A673 (cell line): ENCODE data around the gene IDH2. TPM values are rescaled to one million over a fixed set of nuclear protein-coding genes. Genes with fewer than 3 reads are reported as not detected.
"Not testable (repeated sequence)": the region's sequence is repeated elsewhere in the genome, so short reads cannot be mapped to it uniquely, and the experiment has no call there.

Experiments used
- BruUV-seq: library from RNA; stranded (reverse); fragments of 400-500 nt; replicated peaks from 2 replicates; lab custom pipeline; 2021; lab: Mats Ljungman, UMichigan
- CTCF ChIA-PET: fragments of 300-600 bp; sonication (Branson Sonifier 250); formaldehyde crosslinking; loops from one replicate; lab custom pipeline; 2022; ENCODE audit warnings: antibody characterized with exemption; lab: Charles Lee
- POLR2A ChIA-PET: fragments of 300-600 bp; sonication (Branson Sonifier 250); formaldehyde crosslinking; loops from one replicate; lab custom pipeline; 2022; ENCODE audit warnings: antibody characterized with exemption; ENCODE audit not compliant: low non-redundant PET; lab: Charles Lee
- DNase-seq: peaks from one replicate; pipeline ENCODE4 v3.0.0-alpha.2; 2015; ENCODE audit warnings: low spot score
- H3K27ac ChIP-seq: fragments of 200-600 bp; sonication (generic); 2 replicates; pipeline ENCODE4 v1.5.1; 2016; ENCODE audit warnings: mixed run types, low read depth, mild to moderate bottlenecking, mixed read lengths, antibody characterized with exemption, low read length; ENCODE audit not compliant: poor library complexity, severe bottlenecking
- H3K27me3 ChIP-seq: fragments of 200-600 bp; sonication (generic); replicated peaks from 2 replicates; pipeline ENCODE4 v1.6.1; 2017; ENCODE audit warnings: mixed run types, low read depth, mild to moderate bottlenecking, mixed read lengths, antibody characterized with exemption, low read length; ENCODE audit not compliant: insufficient read depth, poor library complexity
- H3K36me3 ChIP-seq: fragments of 200-600 bp; sonication (generic); 2 replicates; pipeline ENCODE4 v1.6.1; 2016; ENCODE audit warnings: mixed run types, mild to moderate bottlenecking, mixed read lengths, antibody characterized with exemption, low read length; ENCODE audit not compliant: insufficient read depth, poor library complexity, severe bottlenecking
- H3K4me1 ChIP-seq: fragments of 200-600 bp; sonication (generic); 2 replicates; pipeline ENCODE4 v1.6.1; 2017; ENCODE audit warnings: mixed run types, mild to moderate bottlenecking, mixed read lengths, antibody characterized with exemption, low read length; ENCODE audit not compliant: insufficient read depth, poor library complexity, severe bottlenecking
- H3K4me3 ChIP-seq: fragments of 200-600 bp; sonication (generic); 2 replicates; pipeline ENCODE4 v1.5.1; 2016; ENCODE audit warnings: low read depth, mixed run types, mild to moderate bottlenecking, mixed read lengths, low read length; ENCODE audit not compliant: poor library complexity, severe bottlenecking
- H3K9me3 ChIP-seq: fragments of 200-600 bp; sonication (generic); 2 replicates; pipeline ENCODE4 v1.6.1; 2016; ENCODE audit warnings: mixed run types, low read depth, mild to moderate bottlenecking, mixed read lengths, antibody characterized with exemption, low read length; ENCODE audit not compliant: poor library complexity, severe bottlenecking
- EZH2 ChIP-seq: fragments of 200-600 bp; sonication (generic); IDR thresholded peaks from 2 replicates; pipeline ENCODE4 v1.6.1; 2017; ENCODE audit warnings: borderline replicate concordance, low read depth, mild to moderate bottlenecking, mixed read lengths, antibody characterized with exemption, low read length; ENCODE audit not compliant: poor library complexity, severe bottlenecking
- intact Hi-C: fragments of 100-400 bp; cut with micrococcal nuclease; formaldehyde crosslinking; loops from one replicate; pipeline ENCODE4 v1.10.0; 2022; ENCODE audit not compliant: unreplicated experiment
- total RNA-seq: library from RNA; stranded (reverse); gene quantifications from 2 replicates; pipeline ENCODE4 v1.2.3, GENCODE V29; 2021
- TF ChIP-seq, protein P1 (sequence below): fragments of 300-800, 200-600 bp; sonication (generic); conservative IDR thresholded peaks from 2 replicates; pipeline ENCODE4 v1.5.1; 2017; ENCODE audit warnings: low read depth, mild to moderate bottlenecking, antibody characterized with exemption, low read length, moderate library complexity, mixed read lengths

The IDH2 gene
- total RNA-seq, 1 experiment from 2014 or later, result 99.0 TPM

DNA sequence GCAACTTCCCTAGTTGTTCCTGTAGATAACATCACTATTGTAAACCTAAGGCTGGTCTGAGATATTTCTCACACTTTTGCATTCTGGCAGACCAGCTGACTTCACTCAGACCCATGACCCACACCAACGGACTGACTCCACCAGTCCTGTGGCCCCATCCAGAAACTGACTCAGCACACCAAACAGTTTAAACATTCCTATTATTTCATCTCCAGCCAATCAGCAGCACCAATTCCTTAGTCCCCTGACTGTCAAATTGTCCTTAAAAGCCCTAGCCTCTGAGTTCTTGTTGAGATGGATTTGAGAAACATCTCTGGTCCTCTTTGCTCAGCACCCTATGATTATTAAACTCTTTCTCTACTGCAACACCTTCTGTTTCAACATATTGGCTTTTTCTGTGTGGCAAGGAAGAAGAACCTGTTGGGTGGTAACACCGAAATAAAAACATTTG is 12.2 kb upstream of the IDH2 start:
- no peaks in the 10 kb centered on the region for H3K36me3 ChIP-seq
- ChIA-PET CTCF (interaction anchor here (0.9 kb wide), 1 partner anchor 8 kb away, joined by 6 read pairs; no protein-coding TSS in a partner anchor), POLR2A (no interaction called here)
- TF ChIP-seq, protein P1, sequence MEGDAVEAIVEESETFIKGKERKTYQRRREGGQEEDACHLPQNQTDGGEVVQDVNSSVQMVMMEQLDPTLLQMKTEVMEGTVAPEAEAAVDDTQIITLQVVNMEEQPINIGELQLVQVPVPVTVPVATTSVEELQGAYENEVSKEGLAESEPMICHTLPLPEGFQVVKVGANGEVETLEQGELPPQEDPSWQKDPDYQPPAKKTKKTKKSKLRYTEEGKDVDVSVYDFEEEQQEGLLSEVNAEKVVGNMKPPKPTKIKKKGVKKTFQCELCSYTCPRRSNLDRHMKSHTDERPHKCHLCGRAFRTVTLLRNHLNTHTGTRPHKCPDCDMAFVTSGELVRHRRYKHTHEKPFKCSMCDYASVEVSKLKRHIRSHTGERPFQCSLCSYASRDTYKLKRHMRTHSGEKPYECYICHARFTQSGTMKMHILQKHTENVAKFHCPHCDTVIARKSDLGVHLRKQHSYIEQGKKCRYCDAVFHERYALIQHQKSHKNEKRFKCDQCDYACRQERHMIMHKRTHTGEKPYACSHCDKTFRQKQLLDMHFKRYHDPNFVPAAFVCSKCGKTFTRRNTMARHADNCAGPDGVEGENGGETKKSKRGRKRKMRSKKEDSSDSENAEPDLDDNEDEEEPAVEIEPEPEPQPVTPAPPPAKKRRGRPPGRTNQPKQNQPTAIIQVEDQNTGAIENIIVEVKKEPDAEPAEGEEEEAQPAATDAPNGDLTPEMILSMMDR, result no peak
- no peak for TF ChIP-seq EZH2
- intact Hi-C loops, result no loop called here
- H3K27me3 ChIP-seq, result no peaks in the 10 kb centered on the region
- DNase-seq, result no peak
- no peak overlapping the region for H3K27ac ChIP-seq
- H3K4me3 ChIP-seq, result no peak overlapping the region
- BruUV-seq, result no TSS peak
- no peaks in the 10 kb centered on the region for H3K4me1 ChIP-seq
- peaks cover 7% of the 10 kb centered on the region for H3K9me3 ChIP-seq

DNA sequence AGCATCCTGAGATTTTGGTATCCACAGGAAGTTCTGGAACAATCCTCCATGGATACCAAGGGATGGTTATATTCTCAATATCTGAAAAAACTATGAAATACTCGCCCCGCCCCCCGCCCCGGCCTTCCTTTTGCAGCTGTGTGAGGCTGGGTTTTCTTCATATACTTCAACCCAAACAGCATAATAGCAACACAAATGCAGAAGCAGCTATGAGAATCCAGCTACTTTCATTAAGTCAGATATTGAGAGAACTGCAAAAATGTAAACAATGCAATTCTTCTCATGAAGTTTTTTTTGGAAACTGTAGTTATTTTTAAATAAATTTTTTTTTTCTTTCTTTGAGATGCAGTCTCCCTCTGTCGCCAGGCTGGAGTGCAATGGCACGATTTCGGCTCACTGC is 10.9 kb upstream of the IDH2 start:
- DNase-seq, result no peak
- Histone ChIP-seq H3K27me3 (no peaks in the 10 kb centered on the region), H3K4me3 (no peak overlapping the region), H3K27ac (no peak overlapping the region), H3K9me3 (peaks cover 7% of the 10 kb centered on the region), H3K4me1 (no peaks in the 10 kb centered on the region), H3K36me3 (no peaks in the 10 kb centered on the region)
- BruUV-seq, result no TSS peak
- TF ChIP-seq, protein P1, result no peak
- no peak for TF ChIP-seq EZH2
- CTCF ChIA-PET, result no interaction called here
- intact Hi-C loops, result no loop called here
- POLR2A ChIA-PET, result no interaction called here

DNA sequence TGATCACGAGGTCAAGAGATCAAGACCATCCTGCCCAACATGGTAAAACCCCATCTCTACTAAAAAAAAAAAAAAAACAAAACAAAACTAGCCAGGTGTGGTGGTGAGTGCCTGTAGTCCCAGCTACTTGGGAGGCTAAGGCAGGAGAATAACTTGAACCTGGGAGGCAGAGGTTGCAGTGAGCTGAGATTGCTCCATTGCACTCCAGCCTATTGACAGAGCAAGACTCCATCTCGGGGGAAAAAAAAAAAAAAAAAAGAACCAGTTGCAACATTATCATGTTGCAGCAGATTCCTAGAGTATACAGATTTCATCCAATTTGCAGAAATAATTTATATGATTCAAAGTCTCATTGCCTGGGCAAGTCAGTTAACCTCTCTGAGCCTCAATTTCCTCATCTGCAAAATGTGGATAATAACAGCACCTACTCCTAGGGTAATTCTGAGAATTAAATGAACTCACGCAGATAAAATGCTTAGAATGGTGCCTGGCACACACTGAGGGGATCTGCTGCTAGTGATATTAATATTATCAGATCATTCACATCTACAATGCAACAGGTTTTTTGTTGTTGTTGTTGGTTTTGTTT is 7.0 kb upstream of the IDH2 start:
- H3K36me3 ChIP-seq, H3K9me3 ChIP-seq, H3K4me3 ChIP-seq, H3K27me3 ChIP-seq, H3K4me1 ChIP-seq, BruUV-seq, intact Hi-C loops, H3K27ac ChIP-seq, CTCF ChIA-PET, DNase-seq: not testable (repeated sequence)
- POLR2A ChIA-PET, result interaction anchor here (0.6 kb wide), 1 partner anchor 390 kb away, joined by 3 read pairs; no protein-coding TSS in a partner anchor

DNA sequence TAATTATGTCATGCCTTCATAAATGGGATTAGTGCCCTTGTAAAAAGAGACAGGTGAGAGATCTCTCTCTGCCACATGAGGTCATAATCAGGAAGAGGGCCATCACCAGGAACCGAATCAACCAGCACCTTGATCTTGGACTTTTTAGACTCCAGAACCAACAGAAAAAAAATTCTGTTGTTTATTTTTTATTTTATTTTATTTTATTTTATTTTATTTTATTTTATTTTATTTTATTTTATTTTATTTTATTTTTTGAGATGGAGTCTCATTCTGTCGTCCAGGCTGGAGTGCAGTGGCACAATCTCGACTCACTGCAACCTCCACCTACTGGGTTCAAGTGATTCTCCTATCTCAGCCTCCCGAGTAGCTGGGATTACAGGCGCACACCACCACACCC is 5.8 kb upstream of the IDH2 start:
- H3K27ac ChIP-seq, BruUV-seq, DNase-seq, H3K4me1 ChIP-seq, POLR2A ChIA-PET, H3K27me3 ChIP-seq, CTCF ChIA-PET, intact Hi-C loops, H3K36me3 ChIP-seq, H3K9me3 ChIP-seq, H3K4me3 ChIP-seq: not testable (repeated sequence)
